Measurements from ENCODE around the gene CDHR5. TPM values are rescaled to one million over a fixed set of nuclear protein-coding genes. Genes with fewer than 3 reads are reported as not detected.

Gene CDHR5
- total RNA-seq, 2 donors from 2014 or later = not detected

Small RNAs within 50 kb of the gene (microRNA-seq; reads per million reads assigned to microRNA genes)
- gene MIR210 = 142 to 522 reads per million in 2 donors

Other genes with a start within 250 kb of the CDHR5 start
- gene PKP3, start 230.7 kb downstream of the CDHR5 start, total RNA-seq = under 1 TPM; 0.52 to 0.68 TPM
- gene SIGIRR, start 210.0 kb downstream of the CDHR5 start, total RNA-seq = 10 to 100 TPM; 35.4 to 36.7 TPM
- 1 to 10 TPM in 1 of 2 donors, under 1 TPM in 1; 0.55 to 1.6 TPM for gene ANO9, start 182.9 kb downstream of the CDHR5 start, total RNA-seq
- 10 to 100 TPM; 21.5 to 26.5 TPM for gene PTDSS2, start 174.7 kb downstream of the CDHR5 start, total RNA-seq
- 100 to 1,000 TPM; 153 to 159 TPM for gene RNH1, start 117.7 kb downstream of the CDHR5 start, total RNA-seq
- gene HRAS, start 89.4 kb downstream of the CDHR5 start, total RNA-seq = 10 to 100 TPM; 47.9 to 56.5 TPM
- gene LRRC56, start 87.4 kb downstream of the CDHR5 start, total RNA-seq = under 1 TPM; 0.47 to 0.68 TPM
- 1 to 10 TPM in 1 of 2 donors, under 1 TPM in 1; 0.58 to 1.1 TPM for gene LMNTD2, start 64.2 kb downstream of the CDHR5 start, total RNA-seq
- gene RASSF7, start 64.0 kb downstream of the CDHR5 start, total RNA-seq = 1 to 10 TPM; 3.2 to 4.4 TPM
- 10 to 100 TPM; 17.3 to 21.5 TPM for gene PHRF1, start 48.5 kb downstream of the CDHR5 start, total RNA-seq
- 10 to 100 TPM; 12.1 to 24.3 TPM for gene IRF7, start 9.0 kb downstream of the CDHR5 start, total RNA-seq
- gene SCT, start 2.2 kb upstream of the CDHR5 start, total RNA-seq = not detected
- under 1 TPM; 0.15 to 0.29 TPM for gene DRD4, start 12.3 kb upstream of the CDHR5 start, total RNA-seq
- gene DEAF1, start 70.3 kb upstream of the CDHR5 start, total RNA-seq = 10 to 100 TPM; 19.2 to 21.1 TPM
- 10 to 100 TPM; 11.3 to 15.6 TPM for gene TMEM80, start 70.9 kb upstream of the CDHR5 start, total RNA-seq
- 1 to 10 TPM; 6.5 to 8.0 TPM for gene EPS8L2, start 81.3 kb upstream of the CDHR5 start, total RNA-seq
- gene TALDO1, start 122.5 kb upstream of the CDHR5 start, total RNA-seq = 100 to 1,000 TPM; 107 to 121 TPM
- gene GATD1, start 152.5 kb upstream of the CDHR5 start, total RNA-seq = 10 to 100 TPM; 29.8 to 43.5 TPM
- gene CEND1, start 165.1 kb upstream of the CDHR5 start, total RNA-seq = under 1 TPM in 1 of 2 donors, not detected in 1; 0.58 TPM
- 10 to 100 TPM in 1 of 2 donors, 1 to 10 TPM in 1; 6.5 to 11.6 TPM for gene SLC25A22, start 173.3 kb upstream of the CDHR5 start, total RNA-seq
- 1 to 10 TPM; 8.5 to 9.1 TPM for gene PIDD1, start 180.3 kb upstream of the CDHR5 start, total RNA-seq
- 1,000 to 10,000 TPM; 1,371 to 1,375 TPM for gene RPLP2, start 185.0 kb upstream of the CDHR5 start, total RNA-seq
- gene PNPLA2, start 194.0 kb upstream of the CDHR5 start, total RNA-seq = 100 to 1,000 TPM; 316 to 372 TPM
- gene CRACR2B, start 203.0 kb upstream of the CDHR5 start, total RNA-seq = 10 to 100 TPM; 18.9 to 27.7 TPM
- gene CD151, start 208.0 kb upstream of the CDHR5 start, total RNA-seq = 100 to 1,000 TPM; 382 to 489 TPM
- 100 to 1,000 TPM; 163 to 202 TPM for gene POLR2L, start 217.6 kb upstream of the CDHR5 start, total RNA-seq
- gene TSPAN4, start 217.9 kb upstream of the CDHR5 start, total RNA-seq = 10 to 100 TPM; 46.1 to 63.5 TPM

Measured in left cardiac atrium (tissue), 2 donors.